ENCODE results near the gene SMAD7. TPM values are rescaled to one million over a fixed set of nuclear protein-coding genes. Genes with fewer than 3 reads are reported as not detected.

The SMAD7 gene
- total and polyA plus RNA-seq, 4 donors, result 11.8 to 58.8 (median 35.8) TPM

- Histone ChIP-seq H3K27me3 (ENCODE audit: control insufficient read depth in 3 of 3, insufficient read depth in 3 of 3, low read length in 2 of 3) (no peaks in the 10 kb centered on the region), H3K27ac (ENCODE audit: low read depth in 1 of 2, low read length in 1 of 2) (no peak overlapping the region), H3K36me3 (ENCODE audit: control insufficient read depth in 4 of 4, insufficient read depth in 4 of 4, low read length in 4 of 4) (no peaks in the 10 kb centered on the region), H3K4me1 (ENCODE audit: control insufficient read depth in 5 of 5, insufficient read depth in 5 of 5, low read length in 5 of 5) (peaks cover 0 to 31% (median 15%) of the 10 kb centered on the region in 5 donors), H3K9me3 (ENCODE audit: control insufficient read depth in 4 of 4, insufficient read depth in 3 of 4, low read length in 3 of 4) (no peaks in the 10 kb centered on the region), H3K4me3 (no peak overlapping the region), H3K9ac (ENCODE audit: insufficient read depth in 1 of 2, low read length in 2 of 2) (no peak overlapping the region)
- DNase-seq, result peak in 1 of 3 donors; percentile 17
- TF ChIP-seq, protein P1, sequence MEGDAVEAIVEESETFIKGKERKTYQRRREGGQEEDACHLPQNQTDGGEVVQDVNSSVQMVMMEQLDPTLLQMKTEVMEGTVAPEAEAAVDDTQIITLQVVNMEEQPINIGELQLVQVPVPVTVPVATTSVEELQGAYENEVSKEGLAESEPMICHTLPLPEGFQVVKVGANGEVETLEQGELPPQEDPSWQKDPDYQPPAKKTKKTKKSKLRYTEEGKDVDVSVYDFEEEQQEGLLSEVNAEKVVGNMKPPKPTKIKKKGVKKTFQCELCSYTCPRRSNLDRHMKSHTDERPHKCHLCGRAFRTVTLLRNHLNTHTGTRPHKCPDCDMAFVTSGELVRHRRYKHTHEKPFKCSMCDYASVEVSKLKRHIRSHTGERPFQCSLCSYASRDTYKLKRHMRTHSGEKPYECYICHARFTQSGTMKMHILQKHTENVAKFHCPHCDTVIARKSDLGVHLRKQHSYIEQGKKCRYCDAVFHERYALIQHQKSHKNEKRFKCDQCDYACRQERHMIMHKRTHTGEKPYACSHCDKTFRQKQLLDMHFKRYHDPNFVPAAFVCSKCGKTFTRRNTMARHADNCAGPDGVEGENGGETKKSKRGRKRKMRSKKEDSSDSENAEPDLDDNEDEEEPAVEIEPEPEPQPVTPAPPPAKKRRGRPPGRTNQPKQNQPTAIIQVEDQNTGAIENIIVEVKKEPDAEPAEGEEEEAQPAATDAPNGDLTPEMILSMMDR (IDR thresholded peaks at IDR 0.05; ENCODE audit: control extremely low read depth, extremely low read depth), result no peak
- ATAC-seq (ENCODE audit: insufficient read depth, low FRiP score), result no peak
- WGBS, 2 donors, result 96 to 97% methylated on average over 5 of the region's 5 CpGs
Measured at GRCh38 chr18:48888773-48889080, 62.0 kb downstream of the SMAD7 start.

GRCh38 chr18:48887905-48888772 is 62.6 kb downstream of the SMAD7 start:
- TF ChIP-seq, protein P1 (IDR thresholded peaks at IDR 0.05; ENCODE audit: control extremely low read depth, extremely low read depth), result no peak
- ATAC-seq (ENCODE audit: insufficient read depth, low FRiP score) (no peak), DNase-seq (no peak)
- no peaks in the 10 kb centered on the region for H3K9me3 ChIP-seq (ENCODE audit: control insufficient read depth in 4 of 4, insufficient read depth in 3 of 4, low read length in 3 of 4)
- no peak overlapping the region for H3K4me3 ChIP-seq
- H3K27ac ChIP-seq (ENCODE audit: low read depth in 1 of 2, low read length in 1 of 2), result no peak overlapping the region
- H3K27me3 ChIP-seq (ENCODE audit: control insufficient read depth in 3 of 3, insufficient read depth in 3 of 3, low read length in 2 of 3), result no peaks in the 10 kb centered on the region
- H3K4me1 ChIP-seq (ENCODE audit: control insufficient read depth in 5 of 5, insufficient read depth in 5 of 5, low read length in 5 of 5), result peaks cover 0 to 25% (median 11%) of the 10 kb centered on the region in 5 donors
- H3K36me3 ChIP-seq (ENCODE audit: control insufficient read depth in 4 of 4, insufficient read depth in 4 of 4, low read length in 4 of 4), result no peaks in the 10 kb centered on the region
- no peak overlapping the region for H3K9ac ChIP-seq (ENCODE audit: insufficient read depth in 1 of 2, low read length in 2 of 2)
- 78 to 83% methylated on average over 18 of the region's 18 CpGs for WGBS, 2 donors

- no peak overlapping the region for H3K9ac ChIP-seq (ENCODE audit: insufficient read depth in 1 of 2, low read length in 2 of 2)
- DNase-seq, result no peak
Measured at GRCh38 chr18:48887294-48887904, 63.4 kb downstream of the SMAD7 start.

More at GRCh38 chr18:48887294-48887904, 63.4 kb downstream of the SMAD7 start:
- 93 to 94% methylated on average over 12 of the region's 12 CpGs for WGBS, 2 donors
- no peak overlapping the region for H3K4me3 ChIP-seq
- peaks cover 0 to 24% (median 13%) of the 10 kb centered on the region in 5 donors for H3K4me1 ChIP-seq (ENCODE audit: control insufficient read depth in 5 of 5, insufficient read depth in 5 of 5, low read length in 5 of 5)
- no peak for ATAC-seq (ENCODE audit: insufficient read depth, low FRiP score)
- no peaks in the 10 kb centered on the region for H3K27me3 ChIP-seq (ENCODE audit: control insufficient read depth in 3 of 3, insufficient read depth in 3 of 3, low read length in 2 of 3)
- no peaks in the 10 kb centered on the region for H3K9me3 ChIP-seq (ENCODE audit: control insufficient read depth in 4 of 4, insufficient read depth in 3 of 4, low read length in 3 of 4)
- H3K36me3 ChIP-seq (ENCODE audit: control insufficient read depth in 4 of 4, insufficient read depth in 4 of 4, low read length in 4 of 4), result no peaks in the 10 kb centered on the region
- H3K27ac ChIP-seq (ENCODE audit: low read depth in 1 of 2, low read length in 1 of 2), result no peak overlapping the region
- TF ChIP-seq, protein P1 (IDR thresholded peaks at IDR 0.05; ENCODE audit: control extremely low read depth, extremely low read depth), result no peak

Data from lung (tissue), 12 donors.